ENCODE data around the gene SP100. TPM values are rescaled to one million over a fixed set of nuclear protein-coding genes. Genes with fewer than 3 reads are reported as not detected.

Gene SP100
- total and polyA plus RNA-seq, 2 of the 13 experiments (the other 11 are each of a cell fraction or from before 2014, with no cell fraction given), result 12.6 to 16.5 TPM

DNA sequence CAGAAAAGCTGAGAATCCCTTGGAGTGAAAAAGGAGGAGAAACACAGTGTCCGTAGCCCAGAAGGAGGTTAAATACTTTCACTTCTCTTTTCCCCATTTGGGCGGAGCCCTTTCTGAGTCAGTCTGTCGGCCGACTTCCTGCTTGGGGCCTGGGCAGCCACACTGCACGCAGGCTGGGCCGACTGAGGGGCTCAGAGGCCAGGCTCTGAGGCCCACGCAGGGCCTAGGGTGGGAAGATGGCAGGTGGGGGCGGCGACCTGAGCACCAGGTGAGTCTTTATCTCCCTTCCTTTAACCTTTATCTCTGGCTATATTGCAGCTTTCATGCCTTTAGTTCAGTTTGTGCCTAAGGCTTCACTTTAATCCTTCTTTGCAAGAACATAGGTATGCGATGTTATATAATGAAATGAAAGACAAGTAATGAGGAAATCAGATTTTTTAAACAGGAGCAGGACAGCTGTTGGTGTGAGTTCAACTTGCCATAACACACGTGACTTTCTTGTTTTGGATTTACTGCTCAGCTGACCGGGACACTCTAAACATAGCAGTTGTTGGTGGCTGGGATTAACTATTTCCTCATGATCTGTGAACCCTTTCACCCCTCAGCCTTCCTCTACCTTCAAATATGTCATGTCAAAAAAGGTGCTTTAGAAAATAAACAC, at the start of gene SP100 (continued):
- TF ChIP-seq ZFP41 (CRISPR knock-in tag; IDR thresholded peaks at IDR 0.05; ENCODE audit: borderline replicate concordance) (no peak), GABPA (IDR thresholded peaks at IDR 0.05; ENCODE audit: low read depth, low read length) (no peak), GABPA (CRISPR knock-in tag; IDR thresholded peaks at IDR 0.05; ENCODE audit: low read depth) (peak; percentile 80), ZNF710 (CRISPR knock-in tag; IDR thresholded peaks at IDR 0.05; ENCODE audit: borderline replicate concordance) (peak; percentile 74; the same call in 1 of the 2 replicates), ZNF235 (CRISPR knock-in tag; IDR thresholded peaks at IDR 0.05; ENCODE audit: borderline replicate concordance) (no peak), KDM1A (CRISPR knock-in tag; IDR thresholded peaks at IDR 0.05) (no peak), ZBTB8A (CRISPR knock-in tag; IDR thresholded peaks at IDR 0.05; ENCODE audit: borderline replicate concordance, low read depth) (no peak), EED (CRISPR knock-in tag; IDR thresholded peaks at IDR 0.05) (no peak), ZNF607 (CRISPR knock-in tag; IDR thresholded peaks at IDR 0.05; ENCODE audit: borderline replicate concordance) (0 out of 2 replicates have a peak, but pooled peaks have one; percentile 53), ZNF354B (CRISPR knock-in tag; IDR thresholded peaks at IDR 0.05) (0 out of 2 replicates have a peak, but pooled peaks have one; percentile 45), DBP (CRISPR knock-in tag; IDR thresholded peaks at IDR 0.05; ENCODE audit: not compliant biosample characterization) (no peak), BRD4 (CRISPR knock-in tag; IDR thresholded peaks at IDR 0.05) (peak; percentile 94; the same call in 1 of the 2 replicates), RBM22 (optimal IDR thresholded peaks at IDR 0.05; ENCODE audit: low read length) (no peak), ZNF749 (CRISPR knock-in tag; IDR thresholded peaks at IDR 0.05; ENCODE audit: borderline replicate concordance) (peak; percentile 36; the same call in 1 of the 2 replicates), ZFP62 (CRISPR knock-in tag; IDR thresholded peaks at IDR 0.05) (no peak), POLR2G (IDR thresholded peaks at IDR 0.05; ENCODE audit: low read depth, low read length) (peak; percentile 97), XRCC5 (optimal IDR thresholded peaks at IDR 0.05; ENCODE audit: low read length) (peak; percentile 92), ZNF432 (CRISPR knock-in tag; IDR thresholded peaks at IDR 0.05; ENCODE audit: borderline replicate concordance) (no peak)
- TF ChIP-seq, protein P1, sequence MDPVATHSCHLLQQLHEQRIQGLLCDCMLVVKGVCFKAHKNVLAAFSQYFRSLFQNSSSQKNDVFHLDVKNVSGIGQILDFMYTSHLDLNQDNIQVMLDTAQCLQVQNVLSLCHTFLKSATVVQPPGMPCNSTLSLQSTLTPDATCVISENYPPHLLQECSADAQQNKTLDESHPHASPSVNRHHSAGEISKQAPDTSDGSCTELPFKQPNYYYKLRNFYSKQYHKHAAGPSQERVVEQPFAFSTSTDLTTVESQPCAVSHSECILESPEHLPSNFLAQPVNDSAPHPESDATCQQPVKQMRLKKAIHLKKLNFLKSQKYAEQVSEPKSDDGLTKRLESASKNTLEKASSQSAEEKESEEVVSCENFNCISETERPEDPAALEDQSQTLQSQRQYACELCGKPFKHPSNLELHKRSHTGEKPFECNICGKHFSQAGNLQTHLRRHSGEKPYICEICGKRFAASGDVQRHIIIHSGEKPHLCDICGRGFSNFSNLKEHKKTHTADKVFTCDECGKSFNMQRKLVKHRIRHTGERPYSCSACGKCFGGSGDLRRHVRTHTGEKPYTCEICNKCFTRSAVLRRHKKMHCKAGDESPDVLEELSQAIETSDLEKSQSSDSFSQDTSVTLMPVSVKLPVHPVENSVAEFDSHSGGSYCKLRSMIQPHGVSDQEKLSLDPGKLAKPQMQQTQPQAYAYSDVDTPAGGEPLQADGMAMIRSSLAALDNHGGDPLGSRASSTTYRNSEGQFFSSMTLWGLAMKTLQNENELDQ (CRISPR knock-in tag; IDR thresholded peaks at IDR 0.05; ENCODE audit: borderline replicate concordance), result no peak
- TF ChIP-seq, protein P2, sequence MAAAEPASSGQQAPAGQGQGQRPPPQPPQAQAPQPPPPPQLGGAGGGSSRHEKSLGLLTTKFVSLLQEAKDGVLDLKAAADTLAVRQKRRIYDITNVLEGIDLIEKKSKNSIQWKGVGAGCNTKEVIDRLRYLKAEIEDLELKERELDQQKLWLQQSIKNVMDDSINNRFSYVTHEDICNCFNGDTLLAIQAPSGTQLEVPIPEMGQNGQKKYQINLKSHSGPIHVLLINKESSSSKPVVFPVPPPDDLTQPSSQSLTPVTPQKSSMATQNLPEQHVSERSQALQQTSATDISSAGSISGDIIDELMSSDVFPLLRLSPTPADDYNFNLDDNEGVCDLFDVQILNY (CRISPR knock-in tag; conservative IDR thresholded peaks at IDR 0.05), result no peak
- TF ChIP-seq, protein P3, sequence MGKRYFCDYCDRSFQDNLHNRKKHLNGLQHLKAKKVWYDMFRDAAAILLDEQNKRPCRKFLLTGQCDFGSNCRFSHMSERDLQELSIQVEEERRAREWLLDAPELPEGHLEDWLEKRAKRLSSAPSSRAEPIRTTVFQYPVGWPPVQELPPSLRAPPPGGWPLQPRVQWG (CRISPR knock-in tag; IDR thresholded peaks at IDR 0.05; ENCODE audit: borderline replicate concordance, low read depth), result no peak
- TF ChIP-seq, protein P4, sequence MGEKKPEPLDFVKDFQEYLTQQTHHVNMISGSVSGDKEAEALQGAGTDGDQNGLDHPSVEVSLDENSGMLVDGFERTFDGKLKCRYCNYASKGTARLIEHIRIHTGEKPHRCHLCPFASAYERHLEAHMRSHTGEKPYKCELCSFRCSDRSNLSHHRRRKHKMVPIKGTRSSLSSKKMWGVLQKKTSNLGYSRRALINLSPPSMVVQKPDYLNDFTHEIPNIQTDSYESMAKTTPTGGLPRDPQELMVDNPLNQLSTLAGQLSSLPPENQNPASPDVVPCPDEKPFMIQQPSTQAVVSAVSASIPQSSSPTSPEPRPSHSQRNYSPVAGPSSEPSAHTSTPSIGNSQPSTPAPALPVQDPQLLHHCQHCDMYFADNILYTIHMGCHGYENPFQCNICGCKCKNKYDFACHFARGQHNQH (CRISPR knock-in tag; IDR thresholded peaks at IDR 0.05), result peak; percentile 84

All from HepG2 (cell line).